ENCODE data around the gene PSMC5. TPM values are rescaled to one million over a fixed set of nuclear protein-coding genes. Genes with fewer than 3 reads are reported as not detected.

The PSMC5 gene
- total and polyA plus RNA-seq, 9 of the 15 experiments (the other 6 are each of a cell fraction or from before 2014, with no cell fraction given): 89.2 to 393 (median 161) TPM

DNA sequence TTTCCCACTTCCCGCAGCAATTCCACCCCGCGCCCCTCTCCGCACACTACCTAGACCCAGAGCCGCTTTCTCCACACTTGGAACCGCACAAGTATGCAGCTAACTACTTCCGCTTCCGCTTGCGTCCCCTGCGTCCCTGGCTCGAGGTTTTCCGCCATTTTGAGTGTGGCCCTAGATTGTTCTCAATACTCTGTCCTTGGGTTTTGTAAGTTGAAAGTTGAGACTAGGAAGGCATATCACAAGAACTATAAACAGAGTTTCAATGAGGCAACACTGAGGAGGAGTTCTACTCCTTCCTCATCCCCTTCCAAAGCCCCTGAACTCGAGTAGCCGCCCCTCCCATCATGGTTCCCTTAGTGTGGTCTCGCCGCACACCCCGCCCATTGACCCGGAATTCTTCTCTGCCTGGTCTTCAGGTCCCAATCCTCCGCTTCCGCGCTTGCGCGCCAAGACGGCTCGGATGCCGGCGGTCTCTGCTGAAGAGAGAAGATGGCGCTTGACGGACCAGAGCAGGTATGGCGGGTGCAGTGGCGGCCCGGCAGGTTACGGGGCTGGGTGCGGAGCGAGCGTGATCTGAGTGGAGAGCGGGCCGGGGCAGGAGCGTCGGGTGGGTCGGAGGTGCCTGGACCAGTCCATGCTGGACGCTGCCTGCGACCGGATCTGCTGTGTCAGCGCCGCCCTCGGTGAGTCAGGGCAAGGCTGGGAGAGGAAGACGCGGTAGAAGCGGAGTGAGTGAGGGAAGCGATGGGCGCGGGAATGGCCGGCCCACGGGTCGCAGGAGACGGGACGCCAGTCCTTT, at the start of gene PSMC5, which contains the start of gene FTSJ3 (continued):
- TF ChIP-seq BCOR (IDR thresholded peaks at IDR 0.05) (no peak; the same call in 1 of the 2 replicates), ZNF445 (CRISPR knock-in tag; IDR thresholded peaks at IDR 0.05; ENCODE audit: low read depth) (no peak), KHSRP (IDR thresholded peaks at IDR 0.05) (no peak), EWSR1 (IDR thresholded peaks at IDR 0.05; ENCODE audit: borderline replicate concordance, low read depth, partially characterized antibody) (no peak), FOXA1 (IDR thresholded peaks at IDR 0.05; ENCODE audit: borderline replicate concordance) (no peak), ARID2 (IDR thresholded peaks at IDR 0.05) (no peak), CHD1 (IDR thresholded peaks at IDR 0.05; ENCODE audit: low read length) (no peak), SMAD2 (IDR thresholded peaks at IDR 0.05; ENCODE audit: low read depth, low read length) (no peak), CEBPG (CRISPR knock-in tag; IDR thresholded peaks at IDR 0.05) (no peak; the same call in 1 of the 2 replicates), CEBPG (tag; conservative IDR thresholded peaks at IDR 0.05 in 1 of 2, IDR thresholded peaks at IDR 0.05 in 1 of 2) (no peak), KLF10 (CRISPR knock-in tag; IDR thresholded peaks at IDR 0.05) (no peak), SMARCC2 (IDR thresholded peaks at IDR 0.05; ENCODE audit: low read depth) (no peak), RBM15 (IDR thresholded peaks at IDR 0.05; ENCODE audit: insufficient read depth, low read length) (no peak), ILK (tag; IDR thresholded peaks at IDR 0.05; ENCODE audit: borderline replicate concordance, low read depth) (no peak), POU5F1 (IDR thresholded peaks at IDR 0.05; ENCODE audit: borderline replicate concordance, low read depth, low read length, partially characterized antibody) (no peak), CBFB (CRISPR knock-in tag; IDR thresholded peaks at IDR 0.05) (no peak)
- TF ChIP-seq, protein P1, sequence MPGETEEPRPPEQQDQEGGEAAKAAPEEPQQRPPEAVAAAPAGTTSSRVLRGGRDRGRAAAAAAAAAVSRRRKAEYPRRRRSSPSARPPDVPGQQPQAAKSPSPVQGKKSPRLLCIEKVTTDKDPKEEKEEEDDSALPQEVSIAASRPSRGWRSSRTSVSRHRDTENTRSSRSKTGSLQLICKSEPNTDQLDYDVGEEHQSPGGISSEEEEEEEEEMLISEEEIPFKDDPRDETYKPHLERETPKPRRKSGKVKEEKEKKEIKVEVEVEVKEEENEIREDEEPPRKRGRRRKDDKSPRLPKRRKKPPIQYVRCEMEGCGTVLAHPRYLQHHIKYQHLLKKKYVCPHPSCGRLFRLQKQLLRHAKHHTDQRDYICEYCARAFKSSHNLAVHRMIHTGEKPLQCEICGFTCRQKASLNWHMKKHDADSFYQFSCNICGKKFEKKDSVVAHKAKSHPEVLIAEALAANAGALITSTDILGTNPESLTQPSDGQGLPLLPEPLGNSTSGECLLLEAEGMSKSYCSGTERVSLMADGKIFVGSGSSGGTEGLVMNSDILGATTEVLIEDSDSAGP (CRISPR knock-in tag; IDR thresholded peaks at IDR 0.05): no peak
- TF ChIP-seq, protein P2, sequence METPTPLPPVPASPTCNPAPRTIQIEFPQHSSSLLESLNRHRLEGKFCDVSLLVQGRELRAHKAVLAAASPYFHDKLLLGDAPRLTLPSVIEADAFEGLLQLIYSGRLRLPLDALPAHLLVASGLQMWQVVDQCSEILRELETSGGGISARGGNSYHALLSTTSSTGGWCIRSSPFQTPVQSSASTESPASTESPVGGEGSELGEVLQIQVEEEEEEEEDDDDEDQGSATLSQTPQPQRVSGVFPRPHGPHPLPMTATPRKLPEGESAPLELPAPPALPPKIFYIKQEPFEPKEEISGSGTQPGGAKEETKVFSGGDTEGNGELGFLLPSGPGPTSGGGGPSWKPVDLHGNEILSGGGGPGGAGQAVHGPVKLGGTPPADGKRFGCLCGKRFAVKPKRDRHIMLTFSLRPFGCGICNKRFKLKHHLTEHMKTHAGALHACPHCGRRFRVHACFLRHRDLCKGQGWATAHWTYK (CRISPR knock-in tag; IDR thresholded peaks at IDR 0.05): peak; percentile 73; the same call in 1 of the 2 replicates
- TF ChIP-seq, protein P3, sequence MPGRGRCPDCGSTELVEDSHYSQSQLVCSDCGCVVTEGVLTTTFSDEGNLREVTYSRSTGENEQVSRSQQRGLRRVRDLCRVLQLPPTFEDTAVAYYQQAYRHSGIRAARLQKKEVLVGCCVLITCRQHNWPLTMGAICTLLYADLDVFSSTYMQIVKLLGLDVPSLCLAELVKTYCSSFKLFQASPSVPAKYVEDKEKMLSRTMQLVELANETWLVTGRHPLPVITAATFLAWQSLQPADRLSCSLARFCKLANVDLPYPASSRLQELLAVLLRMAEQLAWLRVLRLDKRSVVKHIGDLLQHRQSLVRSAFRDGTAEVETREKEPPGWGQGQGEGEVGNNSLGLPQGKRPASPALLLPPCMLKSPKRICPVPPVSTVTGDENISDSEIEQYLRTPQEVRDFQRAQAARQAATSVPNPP (IDR thresholded peaks at IDR 0.05; ENCODE audit: borderline replicate concordance, insufficient read depth, insufficient read length): no peak
- TF ChIP-seq, protein P4, sequence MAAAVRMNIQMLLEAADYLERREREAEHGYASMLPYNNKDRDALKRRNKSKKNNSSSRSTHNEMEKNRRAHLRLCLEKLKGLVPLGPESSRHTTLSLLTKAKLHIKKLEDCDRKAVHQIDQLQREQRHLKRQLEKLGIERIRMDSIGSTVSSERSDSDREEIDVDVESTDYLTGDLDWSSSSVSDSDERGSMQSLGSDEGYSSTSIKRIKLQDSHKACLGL (CRISPR knock-in tag; IDR thresholded peaks at IDR 0.05; ENCODE audit: borderline replicate concordance, poor library complexity, severe bottlenecking): peak; percentile 45

All from K562 (cell line).